Prostate gland (tissue), 2 donors: Measurements from ENCODE around the gene CCDC61.

ENCODE experiments used
- POLR2A ChIP-seq: fragments of 450-650 bp; IDR thresholded peaks from one replicate; pipeline ENCODE4 v1.6.1; 2016; ENCODE audit warnings: antibody characterized with exemption, mild to moderate bottlenecking
- TF ChIP-seq, protein P1 (sequence below), 4 experiments: fragments of 200-600 bp in 2 of 4; fragments of 450-650 bp in 2 of 4; sonication (generic) in 2 of 4; IDR thresholded peaks; 1 replicate in 3 of 4; 2 replicates in 1 of 4; pipeline ENCODE4 v1.5.1; 2016 to 2019; ENCODE audit warnings: antibody characterized with exemption in 4 of 4, mild to moderate bottlenecking in 2 of 4, moderate library complexity in 2 of 4

DNA sequence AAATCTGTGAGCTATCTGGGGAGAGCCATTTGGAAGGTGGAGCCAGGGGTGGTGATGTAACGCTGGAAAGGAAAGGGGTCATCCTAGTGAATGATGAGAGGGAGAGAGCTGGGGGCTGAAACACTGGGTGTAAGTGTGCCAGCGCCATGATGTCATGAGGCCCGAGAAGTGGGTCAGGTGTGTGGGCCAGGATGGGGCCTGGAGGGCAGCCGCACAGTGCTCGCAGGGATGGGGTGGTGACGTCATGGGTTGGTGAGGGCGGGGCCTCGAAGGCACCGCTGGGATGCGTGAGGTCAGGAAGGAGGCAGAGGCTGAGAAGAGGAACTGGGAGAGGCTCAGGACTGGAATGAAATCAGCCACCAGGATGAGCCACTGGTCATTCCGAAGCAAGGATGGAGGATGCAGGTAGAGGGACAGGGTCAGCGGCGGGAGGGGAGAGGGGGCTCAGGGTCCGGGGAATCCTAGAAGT, 4.4 kb downstream of the CCDC61 start:
- TF ChIP-seq, protein P1, sequence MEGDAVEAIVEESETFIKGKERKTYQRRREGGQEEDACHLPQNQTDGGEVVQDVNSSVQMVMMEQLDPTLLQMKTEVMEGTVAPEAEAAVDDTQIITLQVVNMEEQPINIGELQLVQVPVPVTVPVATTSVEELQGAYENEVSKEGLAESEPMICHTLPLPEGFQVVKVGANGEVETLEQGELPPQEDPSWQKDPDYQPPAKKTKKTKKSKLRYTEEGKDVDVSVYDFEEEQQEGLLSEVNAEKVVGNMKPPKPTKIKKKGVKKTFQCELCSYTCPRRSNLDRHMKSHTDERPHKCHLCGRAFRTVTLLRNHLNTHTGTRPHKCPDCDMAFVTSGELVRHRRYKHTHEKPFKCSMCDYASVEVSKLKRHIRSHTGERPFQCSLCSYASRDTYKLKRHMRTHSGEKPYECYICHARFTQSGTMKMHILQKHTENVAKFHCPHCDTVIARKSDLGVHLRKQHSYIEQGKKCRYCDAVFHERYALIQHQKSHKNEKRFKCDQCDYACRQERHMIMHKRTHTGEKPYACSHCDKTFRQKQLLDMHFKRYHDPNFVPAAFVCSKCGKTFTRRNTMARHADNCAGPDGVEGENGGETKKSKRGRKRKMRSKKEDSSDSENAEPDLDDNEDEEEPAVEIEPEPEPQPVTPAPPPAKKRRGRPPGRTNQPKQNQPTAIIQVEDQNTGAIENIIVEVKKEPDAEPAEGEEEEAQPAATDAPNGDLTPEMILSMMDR (IDR thresholded peaks at IDR 0.05), result no peak
- no peak for TF ChIP-seq POLR2A
